Panc1 (cell line): Measurements from ENCODE around the gene IER5L.

Experiments used
- POLR2AphosphoS5 ChIP-seq: IDR thresholded peaks from 2 replicates; pipeline ENCODE4 v1.6.1; 2012; ENCODE audit warnings: mild to moderate bottlenecking, low read depth, low read length, moderate library complexity
- TCF7L2 ChIP-seq: IDR thresholded peaks from 2 replicates; pipeline ENCODE4 v1.6.1; 2011; ENCODE audit warnings: mild to moderate bottlenecking, low read depth, low read length, inconsistent platforms
- TF ChIP-seq, protein P1 (sequence below): fragments of 450-650 bp; IDR thresholded peaks from 2 replicates; pipeline ENCODE4 v1.5.1; 2017; ENCODE audit warnings: mild to moderate bottlenecking
- TF ChIP-seq, protein P2 (sequence below), 2 experiments: IDR thresholded peaks; 2 replicates each; pipeline ENCODE4 v1.6.1; 2011 to 2012; ENCODE audit warnings: low read depth in 2 of 2, control low read depth in 1 of 2, low read length in 1 of 2, mild to moderate bottlenecking in 1 of 2, moderate library complexity in 1 of 2; ENCODE audit not compliant: insufficient read depth in 1 of 2

DNA sequence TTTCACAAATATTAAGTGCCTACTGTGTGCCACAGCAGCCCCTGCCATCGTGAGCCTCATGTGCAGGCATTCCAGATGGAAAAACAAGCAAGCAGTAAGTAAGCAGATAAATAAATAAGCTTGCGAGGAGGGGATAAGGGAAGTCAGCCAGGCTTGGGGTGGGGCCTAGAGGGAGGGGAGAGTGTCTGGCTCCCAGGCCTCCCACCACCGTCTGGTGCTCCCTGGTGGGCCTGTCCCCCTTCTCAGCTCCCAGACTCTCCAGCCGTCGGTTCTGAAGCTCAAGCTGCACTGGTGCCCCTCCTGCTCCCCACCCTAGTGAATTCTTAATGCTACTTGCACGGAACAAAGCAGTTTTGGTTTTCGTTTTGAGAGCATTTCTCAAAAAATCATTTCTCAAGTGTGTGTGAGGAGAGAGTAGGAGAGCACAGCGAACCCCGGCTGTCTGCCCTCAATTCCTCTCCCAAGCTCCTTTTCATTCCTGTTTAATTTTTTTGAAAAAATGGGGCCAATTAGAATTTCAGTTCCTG is 6.6 kb upstream of the IER5L start:
- TF ChIP-seq, protein P1, sequence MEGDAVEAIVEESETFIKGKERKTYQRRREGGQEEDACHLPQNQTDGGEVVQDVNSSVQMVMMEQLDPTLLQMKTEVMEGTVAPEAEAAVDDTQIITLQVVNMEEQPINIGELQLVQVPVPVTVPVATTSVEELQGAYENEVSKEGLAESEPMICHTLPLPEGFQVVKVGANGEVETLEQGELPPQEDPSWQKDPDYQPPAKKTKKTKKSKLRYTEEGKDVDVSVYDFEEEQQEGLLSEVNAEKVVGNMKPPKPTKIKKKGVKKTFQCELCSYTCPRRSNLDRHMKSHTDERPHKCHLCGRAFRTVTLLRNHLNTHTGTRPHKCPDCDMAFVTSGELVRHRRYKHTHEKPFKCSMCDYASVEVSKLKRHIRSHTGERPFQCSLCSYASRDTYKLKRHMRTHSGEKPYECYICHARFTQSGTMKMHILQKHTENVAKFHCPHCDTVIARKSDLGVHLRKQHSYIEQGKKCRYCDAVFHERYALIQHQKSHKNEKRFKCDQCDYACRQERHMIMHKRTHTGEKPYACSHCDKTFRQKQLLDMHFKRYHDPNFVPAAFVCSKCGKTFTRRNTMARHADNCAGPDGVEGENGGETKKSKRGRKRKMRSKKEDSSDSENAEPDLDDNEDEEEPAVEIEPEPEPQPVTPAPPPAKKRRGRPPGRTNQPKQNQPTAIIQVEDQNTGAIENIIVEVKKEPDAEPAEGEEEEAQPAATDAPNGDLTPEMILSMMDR = no peak
- TF ChIP-seq POLR2AphosphoS5 (no peak), TCF7L2 (no peak)
- TF ChIP-seq, protein P2, sequence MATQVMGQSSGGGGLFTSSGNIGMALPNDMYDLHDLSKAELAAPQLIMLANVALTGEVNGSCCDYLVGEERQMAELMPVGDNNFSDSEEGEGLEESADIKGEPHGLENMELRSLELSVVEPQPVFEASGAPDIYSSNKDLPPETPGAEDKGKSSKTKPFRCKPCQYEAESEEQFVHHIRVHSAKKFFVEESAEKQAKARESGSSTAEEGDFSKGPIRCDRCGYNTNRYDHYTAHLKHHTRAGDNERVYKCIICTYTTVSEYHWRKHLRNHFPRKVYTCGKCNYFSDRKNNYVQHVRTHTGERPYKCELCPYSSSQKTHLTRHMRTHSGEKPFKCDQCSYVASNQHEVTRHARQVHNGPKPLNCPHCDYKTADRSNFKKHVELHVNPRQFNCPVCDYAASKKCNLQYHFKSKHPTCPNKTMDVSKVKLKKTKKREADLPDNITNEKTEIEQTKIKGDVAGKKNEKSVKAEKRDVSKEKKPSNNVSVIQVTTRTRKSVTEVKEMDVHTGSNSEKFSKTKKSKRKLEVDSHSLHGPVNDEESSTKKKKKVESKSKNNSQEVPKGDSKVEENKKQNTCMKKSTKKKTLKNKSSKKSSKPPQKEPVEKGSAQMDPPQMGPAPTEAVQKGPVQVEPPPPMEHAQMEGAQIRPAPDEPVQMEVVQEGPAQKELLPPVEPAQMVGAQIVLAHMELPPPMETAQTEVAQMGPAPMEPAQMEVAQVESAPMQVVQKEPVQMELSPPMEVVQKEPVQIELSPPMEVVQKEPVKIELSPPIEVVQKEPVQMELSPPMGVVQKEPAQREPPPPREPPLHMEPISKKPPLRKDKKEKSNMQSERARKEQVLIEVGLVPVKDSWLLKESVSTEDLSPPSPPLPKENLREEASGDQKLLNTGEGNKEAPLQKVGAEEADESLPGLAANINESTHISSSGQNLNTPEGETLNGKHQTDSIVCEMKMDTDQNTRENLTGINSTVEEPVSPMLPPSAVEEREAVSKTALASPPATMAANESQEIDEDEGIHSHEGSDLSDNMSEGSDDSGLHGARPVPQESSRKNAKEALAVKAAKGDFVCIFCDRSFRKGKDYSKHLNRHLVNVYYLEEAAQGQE (IDR thresholded peaks at IDR 0.05; ENCODE audit: insufficient read depth in 1 of 2, low read depth in 2 of 2, low read length in 1 of 2) = no peak
